Transverse colon (tissue), 4 donors: ENCODE measurements around the gene RALGDS. TPM values are rescaled to one million over a fixed set of nuclear protein-coding genes. Genes with fewer than 3 reads are reported as not detected.
"Not testable (repeated sequence)": the region's sequence is repeated elsewhere in the genome, so short reads cannot be mapped to it uniquely, and the experiment has no call there.

Experiments
- DNase-seq: peaks from one replicate; pipeline ENCODE4 v3.0.0-alpha.2; 2019
- H3K27ac ChIP-seq, 4 donors: fragments of 200-600 bp; sonication (generic); 2 replicates each; pipeline ENCODE4 v1.5.1; 2016 to 2018; ENCODE audit warnings: inconsistent platforms in 4 of 4
- H3K27me3 ChIP-seq: fragments of 200-600 bp; sonication (generic); 2 replicates; pipeline ENCODE4 v1.5.1; 2017; ENCODE audit warnings: inconsistent platforms
- H3K36me3 ChIP-seq, 4 donors: fragments of 200-600 bp; sonication (generic); 2 replicates each; pipeline ENCODE4 v1.5.1; 2017 to 2019; ENCODE audit warnings: inconsistent platforms in 4 of 4
- H3K4me1 ChIP-seq, 4 donors: fragments of 200-600 bp; sonication (generic); 2 replicates each; pipeline ENCODE4 v1.5.1; 2017 to 2020; ENCODE audit warnings: inconsistent platforms in 4 of 4
- H3K4me3 ChIP-seq, 4 donors: fragments of 200-600 bp; sonication (generic); 1 replicate in 1 of 4; 2 replicates in 3 of 4; pipeline versions ENCODE4 v1.5.1 to v1.6.1; 2017 to 2019; ENCODE audit warnings: inconsistent platforms in 4 of 4
- H3K9me3 ChIP-seq, 2 donors: fragments of 200-600 bp; sonication (generic); 2 replicates each; pipeline ENCODE4 v1.5.1; 2017 to 2019; ENCODE audit warnings: inconsistent platforms in 2 of 2
- EP300 ChIP-seq: sonication (generic); formaldehyde crosslinking; IDR thresholded peaks from one replicate; pipeline ENCODE4 v1.6.1; 2017; ENCODE audit warnings: antibody characterized with exemption, low read depth
- POLR2A ChIP-seq: fragments of 450-650 bp; IDR thresholded peaks from one replicate; pipeline ENCODE4 v1.6.1; 2016; ENCODE audit warnings: antibody characterized with exemption, mild to moderate bottlenecking, moderate library complexity
- POLR2AphosphoS5 ChIP-seq, 3 donors: sonication (generic); formaldehyde crosslinking; IDR thresholded peaks; one replicate each; pipeline ENCODE4 v1.6.1; 2016; ENCODE audit warnings: antibody characterized with exemption in 3 of 3
- WGBS, 2 donors: methylation state at CpG; one replicate each; pipeline ENCODE4 v1.1.5; 2018; ENCODE audit warnings: low coverage in 1 of 2; 5-methylcytosine and 5-hydroxymethylcytosine counted together
- in situ Hi-C, 4 donors: fragments of 200-750 bp; cut with MboI; loops; one replicate each; pipeline versions ENCODE4 v1.15.0 to v1.15.1; 2017; ENCODE audit warnings: low sequenced_read_pairs in 3 of 4, low pct_ligation_motif_present in 1 of 4, low pct_unique_long_range_greater_than_20kb in 1 of 4
- intact Hi-C: fragments of 100-400 bp; cut with DNase I; formaldehyde crosslinking; loops from one replicate; pipeline ENCODE4 v1.15.1; 2023; ENCODE audit warnings: low total_unique reads
- total RNA-seq, 4 donors: library from RNA; depleted of rRNA; stranded (reverse); fragments of >200 nt; gene quantifications; one replicate each; pipeline ENCODE4 v1.1.0, GENCODE V29; 2016
- TF ChIP-seq, protein P1 (sequence below), 5 experiments: fragments of 200-600 bp in 3 of 5; fragments of 450-650 bp in 2 of 5; sonication (generic) in 3 of 5; IDR thresholded peaks; 1 replicate in 2 of 5; 2 replicates in 3 of 5; pipeline ENCODE4 v1.5.1; 2016 to 2017; ENCODE audit warnings: antibody characterized with exemption in 5 of 5, inconsistent platforms in 3 of 5, mild to moderate bottlenecking in 2 of 5, moderate library complexity in 1 of 5

The RALGDS gene
- total RNA-seq, 4 donors from 2014 or later: 50.5 to 233 (median 58.2) TPM

DNA sequence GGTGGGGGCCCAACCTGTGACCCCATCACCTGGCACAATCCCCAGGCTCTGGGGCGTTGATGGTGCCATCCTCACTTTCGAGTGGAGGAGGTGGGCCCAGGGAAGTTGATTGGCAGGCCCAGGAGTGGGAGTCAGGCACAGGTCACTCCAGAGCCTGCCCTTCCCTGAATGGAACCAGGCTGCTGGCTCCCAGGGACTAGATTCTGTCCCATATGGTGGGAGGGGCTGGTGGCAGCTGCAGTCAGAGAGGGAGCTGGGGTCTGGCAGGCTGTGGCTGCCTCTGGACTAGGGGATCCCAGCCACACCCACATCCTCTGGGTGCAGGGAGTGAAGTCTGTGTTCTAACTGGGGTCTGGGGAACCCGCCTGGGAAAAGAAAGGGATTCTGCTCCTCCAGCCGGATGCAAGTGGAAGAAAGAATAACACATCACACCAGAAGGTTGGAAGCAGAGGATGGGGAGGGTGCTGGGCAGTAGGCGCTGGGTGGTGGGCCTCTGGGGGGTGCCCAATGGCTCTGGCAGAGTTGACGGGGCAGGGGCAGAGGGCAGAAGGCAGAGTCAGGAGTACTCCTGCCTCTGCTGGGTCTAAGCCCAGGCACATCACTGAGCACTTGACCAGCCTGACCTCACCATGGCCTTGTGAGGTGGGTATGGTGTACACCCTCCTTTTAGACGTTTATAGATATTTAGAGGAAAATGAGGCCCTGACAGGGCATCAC, 33.5 kb downstream of the RALGDS start:
- no peak for TF ChIP-seq POLR2AphosphoS5 (IDR thresholded peaks at IDR 0.05)
- no peak for TF ChIP-seq POLR2A
- TF ChIP-seq, protein P1, sequence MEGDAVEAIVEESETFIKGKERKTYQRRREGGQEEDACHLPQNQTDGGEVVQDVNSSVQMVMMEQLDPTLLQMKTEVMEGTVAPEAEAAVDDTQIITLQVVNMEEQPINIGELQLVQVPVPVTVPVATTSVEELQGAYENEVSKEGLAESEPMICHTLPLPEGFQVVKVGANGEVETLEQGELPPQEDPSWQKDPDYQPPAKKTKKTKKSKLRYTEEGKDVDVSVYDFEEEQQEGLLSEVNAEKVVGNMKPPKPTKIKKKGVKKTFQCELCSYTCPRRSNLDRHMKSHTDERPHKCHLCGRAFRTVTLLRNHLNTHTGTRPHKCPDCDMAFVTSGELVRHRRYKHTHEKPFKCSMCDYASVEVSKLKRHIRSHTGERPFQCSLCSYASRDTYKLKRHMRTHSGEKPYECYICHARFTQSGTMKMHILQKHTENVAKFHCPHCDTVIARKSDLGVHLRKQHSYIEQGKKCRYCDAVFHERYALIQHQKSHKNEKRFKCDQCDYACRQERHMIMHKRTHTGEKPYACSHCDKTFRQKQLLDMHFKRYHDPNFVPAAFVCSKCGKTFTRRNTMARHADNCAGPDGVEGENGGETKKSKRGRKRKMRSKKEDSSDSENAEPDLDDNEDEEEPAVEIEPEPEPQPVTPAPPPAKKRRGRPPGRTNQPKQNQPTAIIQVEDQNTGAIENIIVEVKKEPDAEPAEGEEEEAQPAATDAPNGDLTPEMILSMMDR (IDR thresholded peaks at IDR 0.05): no peak
- TF ChIP-seq EP300: no peak
- WGBS, 2 donors: 69% methylated on average over 7 of the region's 7 CpGs; no CpG with 5 or more reads in 1 of the 2 donors
- in situ Hi-C loops: no loop called here

DNA sequence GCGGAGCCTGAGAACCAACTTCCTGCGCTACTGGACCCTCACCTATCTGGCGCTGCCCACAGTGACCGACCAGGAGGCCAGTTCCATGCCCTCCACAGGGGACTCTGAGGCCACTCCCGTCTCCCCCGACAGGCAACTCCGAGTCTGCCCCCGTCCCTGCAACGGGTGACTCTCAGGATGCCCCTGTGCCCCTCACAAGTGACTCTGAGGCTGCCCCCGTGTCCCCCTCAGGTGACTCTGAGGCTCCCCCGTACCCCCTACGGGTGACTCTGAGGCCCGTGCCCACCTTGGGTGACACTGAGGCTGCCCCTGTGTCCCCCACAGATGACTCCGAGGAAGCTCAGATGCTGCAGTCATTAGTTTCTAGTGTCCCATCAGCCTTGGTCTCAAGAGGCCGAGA, 34.1 kb downstream of the RALGDS start:
- no peak for TF ChIP-seq POLR2A
- no peak for TF ChIP-seq EP300
- TF ChIP-seq, protein P1 (IDR thresholded peaks at IDR 0.05): no peak
- no peak for TF ChIP-seq POLR2AphosphoS5 (IDR thresholded peaks at IDR 0.05)
- no peak overlapping the region for H3K27ac ChIP-seq
- in situ Hi-C loops (no loop called here), intact Hi-C loops (no loop called here)
- no peak overlapping the region for H3K4me3 ChIP-seq
- no peak for DNase-seq
- H3K4me1 ChIP-seq: peaks cover 0 to 2% (median 0%) of the 10 kb centered on the region in 4 donors
- no peaks in the 10 kb centered on the region for H3K9me3 ChIP-seq
- no peaks in the 10 kb centered on the region for H3K27me3 ChIP-seq
- no peaks in the 10 kb centered on the region for H3K36me3 ChIP-seq
- WGBS, 2 donors: 87% methylated on average over 13 of the region's 15 CpGs; no CpG with 5 or more reads in 1 of the 2 donors

More for the DNA sequence above, 33.5 kb downstream of the RALGDS start:
- no peaks in the 10 kb centered on the region for H3K27me3 ChIP-seq
- H3K27ac ChIP-seq: no peak overlapping the region
- no peaks in the 10 kb centered on the region for H3K9me3 ChIP-seq
- intact Hi-C loops: no loop called here
- H3K4me1 ChIP-seq: no peaks in the 10 kb centered on the region
- no peak overlapping the region for H3K4me3 ChIP-seq
- no peaks in the 10 kb centered on the region for H3K36me3 ChIP-seq
- DNase-seq: no peak

DNA sequence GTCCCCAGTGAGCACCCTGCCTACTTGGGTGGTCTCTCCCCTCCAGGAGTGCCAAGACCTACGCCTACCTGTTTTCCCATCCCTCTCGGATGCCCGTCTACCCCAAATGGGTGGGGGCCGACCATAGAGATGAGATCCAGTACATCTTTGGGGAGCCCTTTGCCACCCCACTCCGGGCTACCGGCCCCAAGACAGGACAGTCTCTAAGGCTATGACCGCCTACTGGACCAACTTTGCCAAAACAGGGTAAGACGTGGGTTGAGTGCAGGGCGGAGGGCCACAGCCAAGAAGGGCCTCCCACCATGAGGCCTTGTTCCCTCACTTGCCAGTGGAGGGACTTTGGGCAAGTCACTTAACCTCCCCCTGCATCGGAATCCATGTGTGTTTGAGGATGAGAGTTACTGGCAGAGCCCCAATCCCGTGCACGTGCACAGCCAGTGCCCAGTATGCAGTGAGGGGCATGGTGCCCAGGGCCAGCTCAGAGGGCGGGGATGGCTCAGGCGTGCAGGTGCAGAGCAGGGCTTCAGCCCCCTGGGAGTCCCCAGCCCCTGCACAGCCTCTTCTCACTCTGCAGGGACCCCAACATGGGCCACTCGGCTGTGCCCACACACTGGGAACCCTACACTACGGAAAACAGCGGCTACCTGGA, 34.7 kb downstream of the RALGDS start:
- H3K9me3 ChIP-seq: not testable (repeated sequence)

DNA sequence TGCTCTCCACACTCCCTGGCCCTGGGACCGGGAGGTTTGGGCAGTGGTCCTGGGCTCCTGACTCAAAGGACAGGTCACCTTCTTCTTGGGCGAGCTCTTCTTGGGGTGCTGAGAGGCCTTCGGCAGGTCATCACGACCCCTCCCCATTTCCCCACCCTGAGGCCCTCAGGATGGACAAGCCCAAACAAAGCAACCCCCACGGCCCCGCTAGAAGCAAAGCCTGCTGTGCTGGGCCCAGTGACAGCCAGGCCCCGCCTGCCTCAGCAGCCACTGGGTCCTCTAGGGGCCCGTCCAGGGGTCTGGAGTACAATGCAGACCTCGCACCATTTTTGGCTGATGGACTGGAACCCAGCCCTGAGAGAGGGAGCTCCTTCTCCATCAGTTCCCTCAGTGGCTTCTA, 37.4 kb downstream of the RALGDS start:
- H3K27ac ChIP-seq, DNase-seq, H3K36me3 ChIP-seq, in situ Hi-C loops, H3K4me3 ChIP-seq, H3K9me3 ChIP-seq, intact Hi-C loops, H3K27me3 ChIP-seq: not testable (repeated sequence)
- WGBS, 2 donors: 60% methylated on average over 1 of the region's 9 CpGs; no CpG with 5 or more reads in 1 of the 2 donors
- H3K4me1 ChIP-seq: peaks cover 0 to 15% (median 2%) of the 10 kb centered on the region in 4 donors

More for the DNA sequence above, 34.7 kb downstream of the RALGDS start:
- in situ Hi-C loops, intact Hi-C loops, H3K4me3 ChIP-seq, H3K27ac ChIP-seq, H3K36me3 ChIP-seq, H3K27me3 ChIP-seq, H3K4me1 ChIP-seq, DNase-seq: not testable (repeated sequence)
- 81% methylated on average over 11 of the region's 17 CpGs; no CpG with 5 or more reads in 1 of the 2 donors for WGBS, 2 donors

DNA sequence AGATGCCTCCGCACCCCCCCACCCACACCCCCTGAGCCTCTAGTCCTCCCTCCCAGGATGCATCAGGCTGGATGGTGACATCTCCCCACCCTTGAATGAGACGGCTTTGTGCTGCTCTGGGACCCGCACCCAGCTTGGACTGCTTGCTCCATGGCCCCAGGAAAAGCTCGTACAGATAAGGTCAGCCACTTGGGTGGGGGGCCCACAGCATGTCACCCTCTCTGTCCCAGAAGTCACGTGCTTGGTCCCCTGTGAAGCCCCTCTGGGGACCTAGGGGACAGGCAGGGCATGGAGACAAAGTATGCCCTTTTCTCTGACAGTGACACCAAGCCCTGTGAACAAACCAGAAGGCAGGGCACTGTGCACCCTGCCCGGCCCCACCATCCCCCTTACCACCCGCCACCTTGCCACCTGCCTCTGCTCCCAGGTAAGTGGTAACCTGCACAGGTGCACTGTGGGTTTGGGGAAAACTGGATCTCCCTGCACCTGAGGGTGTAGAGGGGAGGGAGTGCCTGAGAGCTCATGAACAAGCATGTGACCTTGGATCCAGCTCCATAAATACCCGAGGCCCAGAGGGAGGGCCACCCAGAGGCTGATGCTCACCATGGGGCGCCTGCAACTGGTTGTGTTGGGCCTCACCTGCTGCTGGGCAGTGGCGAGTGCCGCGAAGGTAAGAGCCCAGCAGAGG, 38.9 kb downstream of the RALGDS start:
- in situ Hi-C loops, H3K9me3 ChIP-seq, H3K27me3 ChIP-seq, H3K36me3 ChIP-seq, intact Hi-C loops, H3K4me3 ChIP-seq: not testable (repeated sequence)
- peak; percentile 41 for DNase-seq
- peaks cover 0 to 15% (median 2%) of the 10 kb centered on the region in 4 donors for H3K4me1 ChIP-seq
- peak overlapping the region in 1 of 4 donors; percentile 29 for H3K27ac ChIP-seq
- 87% methylated on average over 3 of the region's 12 CpGs; no CpG with 5 or more reads in 1 of the 2 donors for WGBS, 2 donors
